HL-60 (cell line): ENCODE data around the gene ARL4A.

Experiments used
- DNase-seq, 2 experiments: peaks; one replicate each; pipeline ENCODE4 v3.0.0-alpha.2; 2010 to 2020; ENCODE audit warnings: low read depth in 1 of 2, low spot score in 1 of 2
- H3K27ac ChIP-seq: fragments of 250-450 bp; sonication (Bioruptor Pico); replicated peaks from 2 replicates; pipeline ENCODE4 v1.5.1; 2020; ENCODE audit warnings: mild to moderate bottlenecking, moderate library complexity
- H3K27me3 ChIP-seq: fragments of 250-450 bp; sonication (Bioruptor Pico); 2 replicates; pipeline ENCODE4 v1.5.1; 2021; ENCODE audit warnings: mild to moderate bottlenecking, moderate library complexity; ENCODE audit not compliant: insufficient read depth, poor library complexity, severe bottlenecking
- H3K4me3 ChIP-seq: replicated peaks from 2 replicates; pipeline ENCODE4 v1.5.1; 2011; ENCODE audit warnings: mild to moderate bottlenecking, control low read depth, low read length; ENCODE audit not compliant: insufficient read depth
- GABPA ChIP-seq: IDR thresholded peaks from 2 replicates; pipeline ENCODE4 v1.6.1; 2012; ENCODE audit warnings: low read depth
- POLR2AphosphoS5 ChIP-seq: IDR thresholded peaks from 2 replicates; pipeline ENCODE4 v1.6.1; 2012; ENCODE audit warnings: low read depth
- SPI1 ChIP-seq: IDR thresholded peaks from 2 replicates; pipeline ENCODE4 v1.6.1; 2012; ENCODE audit warnings: low read depth, mild to moderate bottlenecking, borderline replicate concordance
- TF ChIP-seq, protein P1 (sequence below): IDR thresholded peaks from one replicate; pipeline ENCODE4 v1.5.1; 2011; ENCODE audit warnings: low read length, control low read depth, inconsistent platforms; ENCODE audit not compliant: insufficient read depth
- TF ChIP-seq, protein P2 (sequence below): IDR thresholded peaks from 2 replicates; pipeline ENCODE4 v1.6.1; 2012; ENCODE audit warnings: low read depth; ENCODE audit not compliant: insufficient replicate concordance

The ARL4A gene

DNA sequence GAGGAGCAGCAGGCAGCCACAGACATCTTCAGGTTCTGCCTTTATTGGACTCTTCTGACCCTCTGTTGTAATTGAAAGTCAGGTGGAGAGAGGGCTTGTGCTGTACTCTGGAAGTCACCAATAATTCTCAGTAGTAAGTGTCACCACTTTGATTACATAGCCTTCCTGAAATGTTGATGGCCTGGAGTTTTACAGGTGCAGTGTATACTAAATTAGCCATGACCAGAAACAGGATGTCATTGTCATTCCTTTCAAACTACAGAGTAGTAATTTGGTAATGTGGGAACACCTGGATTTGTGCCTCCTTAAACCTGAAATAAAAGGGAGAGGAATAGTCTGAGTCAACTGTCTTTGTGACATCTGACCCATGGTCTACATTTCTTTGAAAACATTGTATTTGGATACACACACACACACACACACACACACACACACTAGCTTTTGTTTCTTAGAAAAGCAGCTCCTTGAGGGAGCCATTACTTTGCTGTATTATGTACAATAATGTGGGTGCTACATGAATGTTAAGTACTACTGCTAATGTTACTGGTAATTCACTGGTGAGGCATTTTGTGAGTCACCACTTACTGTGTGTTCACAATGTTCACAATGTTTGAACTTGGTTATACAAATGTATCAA lies 19.6 kb downstream of the ARL4A start:
- Histone ChIP-seq H3K27ac (no peak overlapping the region), H3K27me3 (no peaks in the 10 kb centered on the region), H3K4me3 (no peak overlapping the region)
- DNase-seq = no peak
- TF ChIP-seq, protein P1, sequence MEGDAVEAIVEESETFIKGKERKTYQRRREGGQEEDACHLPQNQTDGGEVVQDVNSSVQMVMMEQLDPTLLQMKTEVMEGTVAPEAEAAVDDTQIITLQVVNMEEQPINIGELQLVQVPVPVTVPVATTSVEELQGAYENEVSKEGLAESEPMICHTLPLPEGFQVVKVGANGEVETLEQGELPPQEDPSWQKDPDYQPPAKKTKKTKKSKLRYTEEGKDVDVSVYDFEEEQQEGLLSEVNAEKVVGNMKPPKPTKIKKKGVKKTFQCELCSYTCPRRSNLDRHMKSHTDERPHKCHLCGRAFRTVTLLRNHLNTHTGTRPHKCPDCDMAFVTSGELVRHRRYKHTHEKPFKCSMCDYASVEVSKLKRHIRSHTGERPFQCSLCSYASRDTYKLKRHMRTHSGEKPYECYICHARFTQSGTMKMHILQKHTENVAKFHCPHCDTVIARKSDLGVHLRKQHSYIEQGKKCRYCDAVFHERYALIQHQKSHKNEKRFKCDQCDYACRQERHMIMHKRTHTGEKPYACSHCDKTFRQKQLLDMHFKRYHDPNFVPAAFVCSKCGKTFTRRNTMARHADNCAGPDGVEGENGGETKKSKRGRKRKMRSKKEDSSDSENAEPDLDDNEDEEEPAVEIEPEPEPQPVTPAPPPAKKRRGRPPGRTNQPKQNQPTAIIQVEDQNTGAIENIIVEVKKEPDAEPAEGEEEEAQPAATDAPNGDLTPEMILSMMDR = no peak
- no peak for TF ChIP-seq SPI1

DNA sequence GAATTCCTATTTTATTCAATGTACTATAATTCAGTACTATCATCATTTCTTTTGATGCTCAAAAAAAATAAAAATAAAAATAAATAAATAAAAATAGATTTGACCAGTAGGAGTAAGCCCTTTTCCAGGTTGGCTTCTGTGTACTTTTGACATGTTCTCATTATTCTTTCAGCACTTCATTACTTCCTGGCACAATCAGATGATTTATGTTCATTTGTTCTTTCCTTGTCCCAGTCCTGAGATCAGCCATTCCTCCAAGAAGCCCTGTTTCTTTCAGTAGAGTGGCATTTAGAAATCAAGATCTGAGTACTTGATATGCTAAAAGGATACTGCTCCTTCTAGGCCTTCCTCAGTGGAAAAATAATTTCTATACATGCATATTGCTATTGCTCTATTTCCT lies 20.9 kb downstream of the ARL4A start:
- Histone ChIP-seq H3K4me3 (no peak overlapping the region), H3K27me3 (no peaks in the 10 kb centered on the region), H3K27ac (no peak overlapping the region)
- TF ChIP-seq POLR2AphosphoS5 = no peak
- DNase-seq = no peak

DNA sequence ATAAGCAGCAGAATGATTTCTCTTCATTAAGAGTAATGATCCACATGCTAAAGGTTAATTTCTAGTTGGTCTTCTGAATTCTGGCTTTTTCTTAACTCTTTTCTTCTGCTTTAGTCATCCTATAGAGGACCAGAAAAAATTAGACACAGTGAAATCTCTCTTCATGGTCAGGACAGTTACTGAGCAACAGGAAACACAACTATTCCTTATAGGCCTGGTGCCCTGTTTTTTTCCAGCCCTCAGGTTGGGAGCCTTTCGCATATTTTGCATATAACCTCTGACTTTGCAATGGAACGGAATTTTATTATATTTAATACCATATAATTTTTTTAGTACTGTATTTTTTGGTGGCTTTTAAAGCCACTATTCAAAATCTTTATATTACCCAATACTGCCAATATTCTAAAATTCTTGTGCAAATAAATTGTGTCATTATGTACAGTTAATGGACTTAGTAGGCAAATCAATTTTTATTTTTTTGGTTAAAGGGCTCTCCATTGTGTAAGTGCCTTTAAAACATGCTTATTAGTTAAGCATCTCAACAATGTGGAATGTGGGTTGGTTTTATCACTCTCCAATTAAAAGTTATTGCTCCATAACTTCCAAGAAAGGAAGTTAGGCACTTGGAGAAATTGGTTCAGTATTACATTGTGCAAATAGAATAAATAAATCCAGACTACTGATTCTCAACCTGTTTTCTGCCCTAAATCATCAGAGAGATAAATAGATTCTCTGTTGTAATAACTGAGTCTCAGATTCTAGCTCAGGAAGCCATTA lies 22.5 kb downstream of the ARL4A start:
- TF ChIP-seq GABPA (no peak), POLR2AphosphoS5 (no peak), SPI1 (no peak)
- TF ChIP-seq, protein P2, sequence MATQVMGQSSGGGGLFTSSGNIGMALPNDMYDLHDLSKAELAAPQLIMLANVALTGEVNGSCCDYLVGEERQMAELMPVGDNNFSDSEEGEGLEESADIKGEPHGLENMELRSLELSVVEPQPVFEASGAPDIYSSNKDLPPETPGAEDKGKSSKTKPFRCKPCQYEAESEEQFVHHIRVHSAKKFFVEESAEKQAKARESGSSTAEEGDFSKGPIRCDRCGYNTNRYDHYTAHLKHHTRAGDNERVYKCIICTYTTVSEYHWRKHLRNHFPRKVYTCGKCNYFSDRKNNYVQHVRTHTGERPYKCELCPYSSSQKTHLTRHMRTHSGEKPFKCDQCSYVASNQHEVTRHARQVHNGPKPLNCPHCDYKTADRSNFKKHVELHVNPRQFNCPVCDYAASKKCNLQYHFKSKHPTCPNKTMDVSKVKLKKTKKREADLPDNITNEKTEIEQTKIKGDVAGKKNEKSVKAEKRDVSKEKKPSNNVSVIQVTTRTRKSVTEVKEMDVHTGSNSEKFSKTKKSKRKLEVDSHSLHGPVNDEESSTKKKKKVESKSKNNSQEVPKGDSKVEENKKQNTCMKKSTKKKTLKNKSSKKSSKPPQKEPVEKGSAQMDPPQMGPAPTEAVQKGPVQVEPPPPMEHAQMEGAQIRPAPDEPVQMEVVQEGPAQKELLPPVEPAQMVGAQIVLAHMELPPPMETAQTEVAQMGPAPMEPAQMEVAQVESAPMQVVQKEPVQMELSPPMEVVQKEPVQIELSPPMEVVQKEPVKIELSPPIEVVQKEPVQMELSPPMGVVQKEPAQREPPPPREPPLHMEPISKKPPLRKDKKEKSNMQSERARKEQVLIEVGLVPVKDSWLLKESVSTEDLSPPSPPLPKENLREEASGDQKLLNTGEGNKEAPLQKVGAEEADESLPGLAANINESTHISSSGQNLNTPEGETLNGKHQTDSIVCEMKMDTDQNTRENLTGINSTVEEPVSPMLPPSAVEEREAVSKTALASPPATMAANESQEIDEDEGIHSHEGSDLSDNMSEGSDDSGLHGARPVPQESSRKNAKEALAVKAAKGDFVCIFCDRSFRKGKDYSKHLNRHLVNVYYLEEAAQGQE = no peak
- TF ChIP-seq, protein P1 = no peak
- H3K27ac ChIP-seq = no peak overlapping the region
- H3K4me3 ChIP-seq = no peak overlapping the region
- H3K27me3 ChIP-seq = no peaks in the 10 kb centered on the region
- no peak for DNase-seq

DNA sequence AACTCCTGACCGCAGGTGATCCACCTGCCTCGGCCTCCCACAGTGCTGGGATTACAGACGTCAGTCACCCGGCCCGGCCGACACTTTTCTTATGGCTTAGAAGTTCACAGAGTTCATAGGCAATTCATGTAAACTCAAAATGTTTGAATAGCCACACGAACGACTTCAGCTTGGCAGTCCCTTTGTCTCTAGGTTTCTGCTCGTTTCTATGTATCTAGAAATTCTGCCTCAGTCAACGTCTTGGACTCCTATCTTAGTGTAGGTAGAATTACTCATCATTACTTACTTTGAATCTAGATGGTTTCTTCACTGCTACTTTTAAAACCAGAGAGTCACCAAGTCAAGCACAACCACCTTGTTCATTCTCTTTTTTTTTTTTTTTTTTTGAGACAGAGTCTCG lies 23.7 kb downstream of the ARL4A start:
- Histone ChIP-seq H3K27me3 (no peaks in the 10 kb centered on the region), H3K27ac (no peak overlapping the region), H3K4me3 (no peak overlapping the region)
- TF ChIP-seq SPI1 (no peak), GABPA (no peak), POLR2AphosphoS5 (no peak)
- TF ChIP-seq, protein P2 = no peak
- TF ChIP-seq, protein P1 = no peak
- no peak for DNase-seq
